Lung (tissue), 12 donors: ENCODE data around the gene LIME1. TPM values are rescaled to one million over a fixed set of nuclear protein-coding genes. Genes with fewer than 3 reads are reported as not detected.

ENCODE experiments used
- ATAC-seq: fragments of 200-7000 bp; cut with Tn5 transposase; one replicate; pipeline ENCODE4 v1.9.1; 2020; ENCODE audit warnings: moderate number of reproducible peaks; ENCODE audit not compliant: insufficient read depth, low FRiP score
- DNase-seq, 3 donors: peaks; one replicate each; pipeline ENCODE4 v3.0.0-alpha.2; 2013 to 2017
- H3K27ac ChIP-seq, 2 donors: one replicate each; pipeline ENCODE4 v1.5.1; 2013; ENCODE audit warnings: mild to moderate bottlenecking in 2 of 2, moderate library complexity in 2 of 2, control low read depth in 1 of 2, inconsistent platforms in 1 of 2, low read depth in 1 of 2, low read length in 1 of 2
- H3K27me3 ChIP-seq, 3 donors: one replicate each; pipeline ENCODE4 v1.5.1; 2013; ENCODE audit warnings: low read length in 2 of 3; ENCODE audit not compliant: control insufficient read depth in 3 of 3, insufficient read depth in 3 of 3
- H3K36me3 ChIP-seq, 4 donors: one replicate each; pipeline ENCODE4 v1.5.1; 2013; ENCODE audit warnings: low read length in 4 of 4, mild to moderate bottlenecking in 1 of 4, moderate library complexity in 1 of 4; ENCODE audit not compliant: control insufficient read depth in 4 of 4, insufficient read depth in 4 of 4
- H3K4me1 ChIP-seq, 5 donors: one replicate each; pipeline ENCODE4 v1.5.1; 2013; ENCODE audit warnings: low read length in 5 of 5, mild to moderate bottlenecking in 2 of 5, moderate library complexity in 1 of 5; ENCODE audit not compliant: control insufficient read depth in 5 of 5, insufficient read depth in 5 of 5
- H3K4me3 ChIP-seq: one replicate; pipeline ENCODE4 v1.5.1; 2013; ENCODE audit warnings: mild to moderate bottlenecking, control low read depth, moderate library complexity
- H3K9ac ChIP-seq, 2 donors: one replicate each; pipeline ENCODE4 v1.5.1; 2013; ENCODE audit warnings: low read length in 2 of 2, control low read depth in 1 of 2; ENCODE audit not compliant: insufficient read depth in 1 of 2
- H3K9me3 ChIP-seq, 4 donors: one replicate each; pipeline ENCODE4 v1.5.1; 2013; ENCODE audit warnings: low read length in 3 of 4, mild to moderate bottlenecking in 1 of 4, moderate library complexity in 1 of 4; ENCODE audit not compliant: control insufficient read depth in 4 of 4, insufficient read depth in 3 of 4
- WGBS, 2 donors: extraction: QIAGEN DNeasy Blood & Tissue Kit; methylation state at CpG; one replicate each; pipeline ENCODE4 v1.1.7; 2013; 5-methylcytosine and 5-hydroxymethylcytosine counted together
- polyA plus RNA-seq, 2 donors: library from polyadenylated mRNA; stranded (reverse); fragments of 200-250 nt; gene quantifications; one replicate each; pipeline ENCODE4 v1.2.1, GENCODE V29; 2013
- total RNA-seq, 2 donors: library from RNA; depleted of rRNA in 1 of 2; stranded (reverse); fragments of >200 nt in 1 of 2; gene quantifications; one replicate each; pipeline ENCODE4 v1.2.1, GENCODE V29; 2014 to 2021
- TF ChIP-seq, protein P1 (sequence below): IDR thresholded peaks from 2 replicates; pipeline ENCODE4 v1.5.1; 2012; ENCODE audit warnings: mild to moderate bottlenecking; ENCODE audit errors: control extremely low read depth, extremely low read depth
- donor health status: control.
- donor health status: control.
- donor health status: Bipolar disorder and iron deficiency.
- donor health status: healthy.
- donor health status: DM: yes; HTN: yes; CAD: no.

LIME1 gene
- total and polyA plus RNA-seq, 4 donors: 6.2 to 19.9 (median 10.2) TPM

DNA sequence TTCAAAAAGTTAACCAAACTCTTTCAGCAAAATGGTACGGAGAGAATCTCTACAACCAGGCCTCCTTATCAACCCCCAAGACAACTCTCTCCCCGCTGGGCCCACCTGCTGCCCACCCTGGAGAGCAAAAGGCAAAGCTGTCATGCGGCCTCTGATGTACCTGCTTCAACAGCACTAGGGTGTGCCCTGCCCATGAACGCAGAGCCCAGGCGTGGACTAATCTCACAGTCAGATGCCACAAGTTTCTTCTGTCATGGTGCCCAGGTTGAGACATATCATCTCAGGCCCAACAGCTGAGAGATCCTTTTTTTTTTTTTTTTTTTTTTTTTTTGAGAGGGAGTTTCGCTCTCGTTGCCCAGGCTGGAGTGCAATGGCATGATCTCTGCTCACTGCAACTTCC, 29.4 kb downstream of the LIME1 start:
- no peaks in the 10 kb centered on the region for H3K4me1 ChIP-seq
- ATAC-seq (no peak), DNase-seq (no peak)
- WGBS, 2 donors: 90% methylated on average over 7 of the region's 7 CpGs
- TF ChIP-seq, protein P1, sequence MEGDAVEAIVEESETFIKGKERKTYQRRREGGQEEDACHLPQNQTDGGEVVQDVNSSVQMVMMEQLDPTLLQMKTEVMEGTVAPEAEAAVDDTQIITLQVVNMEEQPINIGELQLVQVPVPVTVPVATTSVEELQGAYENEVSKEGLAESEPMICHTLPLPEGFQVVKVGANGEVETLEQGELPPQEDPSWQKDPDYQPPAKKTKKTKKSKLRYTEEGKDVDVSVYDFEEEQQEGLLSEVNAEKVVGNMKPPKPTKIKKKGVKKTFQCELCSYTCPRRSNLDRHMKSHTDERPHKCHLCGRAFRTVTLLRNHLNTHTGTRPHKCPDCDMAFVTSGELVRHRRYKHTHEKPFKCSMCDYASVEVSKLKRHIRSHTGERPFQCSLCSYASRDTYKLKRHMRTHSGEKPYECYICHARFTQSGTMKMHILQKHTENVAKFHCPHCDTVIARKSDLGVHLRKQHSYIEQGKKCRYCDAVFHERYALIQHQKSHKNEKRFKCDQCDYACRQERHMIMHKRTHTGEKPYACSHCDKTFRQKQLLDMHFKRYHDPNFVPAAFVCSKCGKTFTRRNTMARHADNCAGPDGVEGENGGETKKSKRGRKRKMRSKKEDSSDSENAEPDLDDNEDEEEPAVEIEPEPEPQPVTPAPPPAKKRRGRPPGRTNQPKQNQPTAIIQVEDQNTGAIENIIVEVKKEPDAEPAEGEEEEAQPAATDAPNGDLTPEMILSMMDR: no peak
- H3K4me3 ChIP-seq: no peak overlapping the region
- H3K36me3 ChIP-seq: peaks cover 0 to 18% (median 5%) of the 10 kb centered on the region in 4 donors
- H3K27ac ChIP-seq: no peak overlapping the region
- H3K27me3 ChIP-seq: no peaks in the 10 kb centered on the region
- H3K9ac ChIP-seq: no peak overlapping the region
- no peaks in the 10 kb centered on the region for H3K9me3 ChIP-seq

DNA sequence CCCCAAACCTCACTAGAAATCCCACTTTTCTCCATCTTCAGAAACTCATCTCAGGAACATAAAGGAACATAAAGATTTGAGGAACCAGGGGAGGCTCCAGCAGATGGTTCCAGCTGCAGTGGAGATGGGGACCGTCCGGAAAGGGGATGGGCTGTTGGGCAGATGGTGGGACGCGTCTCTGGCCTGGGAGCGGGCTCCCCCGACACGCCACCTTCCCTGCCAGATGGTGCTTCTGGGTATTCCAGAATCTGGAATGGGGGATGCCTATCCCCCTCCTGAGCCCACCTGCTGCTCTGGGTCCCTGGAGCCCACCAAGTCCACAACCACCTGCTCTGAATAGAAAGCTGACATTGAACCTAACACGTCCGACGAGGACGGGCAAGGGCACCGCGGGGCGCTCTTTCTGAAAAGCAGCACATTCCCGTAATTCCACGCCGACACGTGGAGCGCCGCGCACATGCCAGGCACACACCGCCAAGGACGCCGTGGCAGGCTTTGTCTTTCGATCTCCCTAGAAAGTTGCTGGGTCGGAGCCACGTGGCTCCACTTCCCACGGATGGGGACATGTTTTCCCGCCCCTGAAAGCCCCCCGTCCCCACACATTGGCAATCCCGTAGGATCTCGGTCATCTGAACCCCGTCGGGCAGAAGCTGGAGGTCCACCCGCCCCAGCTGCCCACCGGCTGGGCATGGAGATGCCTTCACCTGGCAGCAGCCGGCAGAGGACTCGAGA, 30.4 kb downstream of the LIME1 start:
- Histone ChIP-seq H3K4me1 (no peaks in the 10 kb centered on the region), H3K9ac (no peak overlapping the region), H3K9me3 (no peaks in the 10 kb centered on the region), H3K27ac (no peak overlapping the region), H3K4me3 (no peak overlapping the region), H3K36me3 (peaks cover 0 to 18% (median 5%) of the 10 kb centered on the region in 4 donors), H3K27me3 (no peaks in the 10 kb centered on the region)
- ATAC-seq (no peak), DNase-seq (no peak)
- TF ChIP-seq, protein P1: no peak
- WGBS, 2 donors: 92 to 95% methylated on average over 38 of the region's 38 CpGs

DNA sequence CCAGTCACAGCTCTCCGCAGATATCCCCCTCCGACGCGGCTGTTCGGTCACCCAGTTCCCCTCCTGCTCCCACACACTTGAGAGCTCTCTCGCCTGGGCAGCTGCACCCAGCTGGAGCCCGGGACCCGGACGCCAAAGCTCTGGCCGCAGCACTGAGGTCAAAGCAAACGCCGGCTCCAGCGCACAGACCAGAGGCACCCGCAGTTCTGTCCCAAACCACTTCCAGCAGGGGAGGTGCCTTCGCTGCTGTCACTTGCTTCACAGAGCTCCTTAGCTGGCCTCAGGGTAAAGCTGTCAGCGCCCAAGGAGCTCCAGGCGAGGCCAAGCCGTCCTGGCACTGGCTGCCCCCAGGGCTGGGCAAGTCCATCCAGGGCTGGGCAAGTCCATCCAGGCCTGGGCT, 31.0 kb downstream of the LIME1 start:
- H3K9ac ChIP-seq: no peak overlapping the region
- H3K4me1 ChIP-seq: no peaks in the 10 kb centered on the region
- no peak overlapping the region for H3K4me3 ChIP-seq
- TF ChIP-seq, protein P1: no peak
- WGBS, 2 donors: 81 to 86% methylated on average over 18 of the region's 18 CpGs
- DNase-seq (no peak), ATAC-seq (no peak)
- H3K36me3 ChIP-seq: peaks cover 0 to 18% (median 5%) of the 10 kb centered on the region in 4 donors
- no peak overlapping the region for H3K27ac ChIP-seq
- no peaks in the 10 kb centered on the region for H3K27me3 ChIP-seq
- no peaks in the 10 kb centered on the region for H3K9me3 ChIP-seq

DNA sequence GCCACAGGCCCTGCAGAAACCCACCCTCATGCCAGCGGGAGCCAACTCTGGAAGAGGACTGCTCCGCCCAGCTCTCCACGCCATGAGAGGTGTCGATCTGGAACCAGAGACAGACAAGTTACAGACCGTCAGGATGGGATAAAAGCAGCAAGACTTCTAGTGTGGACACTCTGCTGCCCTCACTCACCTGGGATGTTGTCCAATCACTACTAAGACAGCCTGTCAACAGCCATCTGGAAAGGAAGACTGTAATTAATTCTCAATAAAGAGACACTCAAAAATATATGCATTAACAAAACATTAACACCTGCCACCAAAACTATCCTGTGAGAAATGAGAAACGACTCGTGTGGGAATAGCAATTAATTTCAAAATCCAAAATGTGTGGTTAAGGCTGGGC, 31.4 kb downstream of the LIME1 start:
- H3K27me3 ChIP-seq: no peaks in the 10 kb centered on the region
- ATAC-seq: no peak

More for the DNA sequence above, 31.4 kb downstream of the LIME1 start:
- WGBS, 2 donors: 87% methylated on average over 7 of the region's 7 CpGs
- H3K9ac ChIP-seq: no peak overlapping the region
- no peak overlapping the region for H3K27ac ChIP-seq
- no peaks in the 10 kb centered on the region for H3K9me3 ChIP-seq
- peaks cover 0 to 2% (median 0%) of the 10 kb centered on the region in 5 donors for H3K4me1 ChIP-seq
- TF ChIP-seq, protein P1: no peak
- H3K4me3 ChIP-seq: no peak overlapping the region
- H3K36me3 ChIP-seq: peaks cover 0 to 18% (median 5%) of the 10 kb centered on the region in 4 donors
- DNase-seq: no peak
